Left ventricle myocardium inferior (tissue), 1 donor: ENCODE results near the gene CAPN5. TPM values are rescaled to one million over a fixed set of nuclear protein-coding genes. Genes with fewer than 3 reads are reported as not detected.

ENCODE experiments used
- DNase-seq: peaks from one replicate; pipeline ENCODE4 v3.0.0-alpha.2; 2020
- H3K27ac ChIP-seq: fragments of 200-600 bp; replicated peaks from 2 replicates; pipeline ENCODE4 v1.8.0; 2021
- H3K27me3 ChIP-seq: fragments of 200-600 bp; 2 replicates; pipeline ENCODE4 v1.8.0; 2021; ENCODE audit warnings: low read depth
- H3K36me3 ChIP-seq: fragments of 200-600 bp; 2 replicates; pipeline ENCODE4 v1.8.0; 2021
- H3K4me1 ChIP-seq: fragments of 200-600 bp; 2 replicates; pipeline ENCODE4 v1.8.0; 2021
- H3K4me3 ChIP-seq: fragments of 200-600 bp; 2 replicates; pipeline ENCODE4 v1.8.0; 2021; ENCODE audit warnings: mild to moderate bottlenecking, moderate library complexity
- H3K9me3 ChIP-seq: fragments of 200-600 bp; replicated peaks from 2 replicates; pipeline ENCODE4 v1.8.0; 2021
- CTCF ChIP-seq: fragments of 200-600 bp; IDR thresholded peaks from 2 replicates; pipeline ENCODE4 v1.8.0; 2021; ENCODE audit warnings: antibody characterized with exemption, mild to moderate bottlenecking, borderline replicate concordance
- intact Hi-C: fragments of 100-400 bp; cut with micrococcal nuclease; formaldehyde crosslinking; loops from one replicate; pipeline ENCODE4 v1.11.0; 2022
- total RNA-seq: library from RNA; stranded (reverse); fragmentation: NEBNext Ultra II Directional; extraction: Animal tissue kit (Norgen Biotek cat#: 25700); gene quantifications from one replicate; pipeline ENCODE4 v1.2.1, GENCODE V29; 2021
- donor health status: DM: no; HTN: yes; CAD: no; lungs with severe emphysema.

CAPN5 gene
- total RNA-seq, 1 donor from 2014 or later = 2.3 TPM

DNA sequence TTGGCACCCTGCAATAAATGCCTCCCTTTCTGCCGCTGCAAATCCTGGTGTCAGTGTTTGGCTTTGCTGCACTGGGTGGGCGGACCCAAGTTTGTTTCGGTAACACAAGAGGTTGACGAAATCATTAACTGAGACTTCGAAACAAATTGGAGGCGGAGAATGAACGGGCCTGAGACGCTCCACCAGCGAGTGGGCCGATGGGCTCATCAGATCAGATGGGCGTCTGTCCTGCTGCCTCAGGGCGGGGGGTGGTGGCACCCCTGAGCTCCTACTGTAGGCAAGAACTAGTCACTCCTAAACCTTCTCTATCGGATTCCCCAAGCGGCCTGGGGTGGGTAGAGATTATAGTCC lies 918 bp upstream of the CAPN5 start:
- Histone ChIP-seq H3K9me3 (peaks cover 12% of the 10 kb centered on the region), H3K27me3 (no peaks in the 10 kb centered on the region), H3K4me1 (peaks cover 25% of the 10 kb centered on the region), H3K36me3 (no peaks in the 10 kb centered on the region), H3K27ac (peak overlapping the region; percentile 89), H3K4me3 (peak overlapping the region; percentile 76)
- intact Hi-C loops = no loop called here
- DNase-seq = peak; percentile 41
- TF ChIP-seq CTCF = no peak

- H3K4me3 ChIP-seq = peak overlapping the region; percentile 76
- H3K4me1 ChIP-seq = peaks cover 37% of the 10 kb centered on the region
- peak overlapping the region; percentile 89 for H3K27ac ChIP-seq
- H3K9me3 ChIP-seq = no peaks in the 10 kb centered on the region
- no peaks in the 10 kb centered on the region for H3K36me3 ChIP-seq
- no peaks in the 10 kb centered on the region for H3K27me3 ChIP-seq
- TF ChIP-seq CTCF = no peak
- DNase-seq = no peak
- intact Hi-C loops = no loop called here
These were observed 1.2 kb downstream of the CAPN5 start for GRCh38 chr11:77067861-77068443.

DNA sequence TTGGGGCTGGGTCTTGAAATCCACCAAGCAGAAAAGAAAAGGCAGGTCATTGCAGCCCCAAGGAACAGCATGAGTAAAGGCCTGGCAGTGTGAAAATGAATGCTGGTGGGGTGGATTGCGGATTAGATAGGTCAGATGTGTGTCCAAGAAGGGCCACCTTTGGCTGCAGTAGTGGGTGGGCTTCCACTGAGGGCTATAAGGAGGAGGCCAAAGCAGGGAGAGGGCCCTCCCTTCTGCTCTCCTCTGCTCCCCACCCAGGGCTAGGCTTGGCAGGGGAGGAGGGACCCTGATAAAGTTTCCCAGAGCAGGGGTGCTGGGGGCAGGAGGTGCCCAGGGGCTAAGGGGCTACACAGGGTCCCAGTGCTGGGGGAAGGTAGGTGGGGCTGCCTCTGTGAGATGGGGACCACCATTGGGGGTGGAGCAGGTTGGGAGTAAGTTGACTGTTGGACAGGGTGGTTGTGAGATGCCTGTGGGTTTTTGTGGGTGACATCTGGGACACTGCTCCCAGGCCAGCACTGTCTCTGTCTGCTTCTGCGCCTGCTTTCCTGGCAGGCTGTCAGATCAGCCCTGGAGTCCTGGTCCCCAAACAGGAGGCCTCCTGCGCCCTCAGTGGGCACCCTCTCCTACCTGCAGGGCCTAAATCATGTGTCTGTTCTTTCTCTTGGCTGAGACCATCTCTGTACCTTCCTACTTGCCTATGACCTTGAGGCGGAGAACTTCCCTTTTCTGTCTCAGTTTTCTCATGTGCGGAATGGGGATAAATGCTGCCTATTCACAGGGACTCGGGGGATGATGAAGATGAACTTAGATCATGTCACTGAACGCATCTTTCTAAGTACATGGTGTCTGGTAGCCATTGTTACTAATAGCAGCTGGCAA lies 1.9 kb downstream of the CAPN5 start:
- intact Hi-C loops = no loop called here
- H3K4me3 ChIP-seq = peak overlapping the region; percentile 76

GRCh38 chr11:77069336-77069968 lies 2.7 kb downstream of the CAPN5 start:
- no peak overlapping the region for H3K27ac ChIP-seq
- no peak for TF ChIP-seq CTCF
- H3K4me1 ChIP-seq = peaks cover 52% of the 10 kb centered on the region
- no peaks in the 10 kb centered on the region for H3K9me3 ChIP-seq
- H3K36me3 ChIP-seq = no peaks in the 10 kb centered on the region
- no peak for DNase-seq
- no peaks in the 10 kb centered on the region for H3K27me3 ChIP-seq
- H3K4me3 ChIP-seq = no peak overlapping the region
- intact Hi-C loops = no loop called here

More for the DNA sequence above, 1.9 kb downstream of the CAPN5 start:
- no peak for DNase-seq
- Histone ChIP-seq H3K9me3 (no peaks in the 10 kb centered on the region), H3K27me3 (no peaks in the 10 kb centered on the region), H3K27ac (peak overlapping the region; percentile 8), H3K36me3 (no peaks in the 10 kb centered on the region), H3K4me1 (peaks cover 45% of the 10 kb centered on the region)
- TF ChIP-seq CTCF = no peak

GRCh38 chr11:77069969-77070582 lies 3.3 kb downstream of the CAPN5 start:
- Histone ChIP-seq H3K36me3 (no peaks in the 10 kb centered on the region), H3K27me3 (no peaks in the 10 kb centered on the region), H3K27ac (no peak overlapping the region), H3K4me3 (no peak overlapping the region), H3K4me1 (peaks cover 56% of the 10 kb centered on the region), H3K9me3 (no peaks in the 10 kb centered on the region)
- no peak for TF ChIP-seq CTCF
- intact Hi-C loops = no loop called here
- no peak for DNase-seq
